NB4 (cell line): ENCODE data around the gene AGFG1.
"Not testable (repeated sequence)": the region's sequence is repeated elsewhere in the genome, so short reads cannot be mapped to it uniquely, and the experiment has no call there.

Experiments used
- DNase-seq: peaks from one replicate; pipeline ENCODE4 v3.0.0; 2010; ENCODE audit warnings: low read depth
- H3K4me3 ChIP-seq: one replicate; pipeline ENCODE4 v1.5.1; 2011; ENCODE audit warnings: mild to moderate bottlenecking, low read depth, low read length, moderate library complexity
- CTCF ChIP-seq: IDR thresholded peaks from one replicate; pipeline ENCODE4 v1.5.1; 2012; ENCODE audit warnings: low read depth, low read length
- MAX ChIP-seq: IDR thresholded peaks from 2 replicates; pipeline ENCODE4 v1.6.1; 2011; ENCODE audit warnings: low read depth, low read length
- MYC ChIP-seq: IDR thresholded peaks from 2 replicates; pipeline ENCODE4 v1.6.1; 2011; ENCODE audit warnings: low read depth, low read length
- POLR2A ChIP-seq: IDR thresholded peaks from 2 replicates; pipeline ENCODE4 v1.6.1; 2011; ENCODE audit warnings: mild to moderate bottlenecking; ENCODE audit not compliant: insufficient read length; ENCODE audit errors: extremely low read depth

The AGFG1 gene

DNA sequence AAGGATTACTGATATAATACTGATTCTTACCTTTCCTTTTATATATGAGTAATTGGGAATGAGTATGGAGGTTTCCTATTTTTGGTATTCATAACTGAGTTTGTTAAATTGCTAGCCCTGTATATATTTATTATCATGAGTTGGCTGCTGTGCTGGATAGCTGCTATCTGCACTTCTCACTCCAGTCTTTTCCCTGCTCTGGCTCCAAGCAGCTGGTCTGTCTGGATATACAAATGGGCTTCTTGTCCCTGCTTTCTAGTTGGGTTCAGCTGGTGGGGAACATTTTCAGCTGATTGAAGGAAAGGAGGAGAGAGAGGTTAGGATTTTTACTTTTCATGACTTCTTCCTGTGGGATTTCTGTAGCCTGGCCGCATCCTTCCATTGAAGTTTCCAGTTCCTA, 41.2 kb downstream of the AGFG1 start:
- DNase-seq, result no peak
- TF ChIP-seq MAX (no peak), CTCF (no peak), MYC (no peak), POLR2A (no peak)

DNA sequence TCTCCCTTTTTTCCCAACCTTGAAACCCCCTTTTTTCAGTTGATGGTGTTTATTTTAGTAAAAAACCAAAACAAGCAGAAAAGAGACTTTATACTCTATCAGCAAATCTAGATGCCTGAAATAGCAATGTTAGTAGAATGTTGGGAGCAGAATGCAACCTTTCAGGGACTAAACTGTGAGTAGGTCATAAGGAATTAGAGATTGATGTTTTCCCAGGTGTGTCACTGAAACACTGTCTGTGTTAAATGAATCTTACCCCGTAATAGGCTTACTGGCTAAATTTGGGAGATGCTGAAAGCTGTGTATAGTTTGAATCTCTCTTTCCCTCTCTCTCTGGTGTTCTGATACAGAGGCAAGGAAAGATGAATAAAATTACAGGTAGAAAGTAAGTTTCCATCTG, 43.8 kb downstream of the AGFG1 start:
- TF ChIP-seq CTCF (no peak), MYC (no peak), POLR2A (no peak), MAX (no peak)
- DNase-seq, result no peak
- H3K4me3 ChIP-seq, result no peak overlapping the region

More for the DNA sequence above, 41.2 kb downstream of the AGFG1 start:
- no peak overlapping the region for H3K4me3 ChIP-seq

- DNase-seq, result no peak
- TF ChIP-seq CTCF (no peak), MYC (no peak), MAX (no peak), POLR2A (no peak)
- H3K4me3 ChIP-seq, result no peak overlapping the region
These were observed 45.8 kb downstream of the AGFG1 start for GRCh38 chr2:227517724-227518123.

GRCh38 chr2:227518278-227518865, 46.4 kb downstream of the AGFG1 start:
- not testable (repeated sequence) for DNase-seq, H3K4me3 ChIP-seq

GRCh38 chr2:227521178-227521577, 49.2 kb downstream of the AGFG1 start:
- DNase-seq, H3K4me3 ChIP-seq: not testable (repeated sequence)

- TF ChIP-seq POLR2A, result no peak
- no peak for TF ChIP-seq MYC
- TF ChIP-seq CTCF, result no peak
- no peak for TF ChIP-seq MAX
- DNase-seq, result no peak
- H3K4me3 ChIP-seq, result no peak overlapping the region
These were observed 52.7 kb downstream of the AGFG1 start for GRCh38 chr2:227524665-227525064.

DNA sequence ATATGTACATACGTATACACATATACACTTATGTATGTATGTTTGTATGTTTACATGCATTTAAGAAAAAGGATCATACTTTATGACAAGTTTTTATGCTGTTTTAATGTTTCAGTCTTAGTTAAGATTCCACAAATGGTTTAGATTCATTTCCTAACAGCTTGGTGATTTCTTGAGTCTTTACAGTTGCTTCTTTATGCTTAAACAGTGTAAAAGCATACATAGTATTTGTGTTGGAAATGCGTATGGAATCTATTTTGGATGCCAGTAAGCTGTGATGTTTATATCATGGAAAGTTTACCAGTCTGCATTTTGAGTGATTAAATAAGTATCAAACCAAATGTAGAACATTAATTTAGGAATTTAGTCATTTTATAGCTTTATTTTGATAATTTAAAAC, 55.4 kb downstream of the AGFG1 start:
- no peak for DNase-seq
- TF ChIP-seq POLR2A (no peak), MAX (no peak), CTCF (no peak), MYC (no peak)
- H3K4me3 ChIP-seq, result no peak overlapping the region
